GM23248 (cell line): Measurements from ENCODE around the gene RHOD. TPM values are rescaled to one million over a fixed set of nuclear protein-coding genes. Genes with fewer than 3 reads are reported as not detected.

Experiments
- DNase-seq: peaks from one replicate; pipeline ENCODE4 v3.0.0-alpha.2; 2015
- H2AFZ ChIP-seq: fragments of 200-600 bp; sonication (generic); 2 replicates; pipeline ENCODE4 v1.6.1; 2016; ENCODE audit warnings: antibody characterized with exemption
- H3F3A ChIP-seq: fragments of 200-600 bp; sonication (generic); 2 replicates; pipeline ENCODE4 v1.6.1; 2016; ENCODE audit warnings: mild to moderate bottlenecking, antibody characterized with exemption, mixed run types; ENCODE audit not compliant: insufficient read depth
- H3K27ac ChIP-seq: fragments of 200-600 bp; sonication (generic); 2 replicates; pipeline ENCODE4 v1.5.1; 2016; ENCODE audit warnings: mild to moderate bottlenecking
- H3K27me3 ChIP-seq: fragments of 200-600 bp; sonication (generic); replicated peaks from 2 replicates; pipeline ENCODE4 v1.6.1; 2016; ENCODE audit warnings: mild to moderate bottlenecking; ENCODE audit not compliant: insufficient read depth
- H3K36me3 ChIP-seq: fragments of 200-600 bp; sonication (generic); 2 replicates; pipeline ENCODE4 v1.6.1; 2016; ENCODE audit warnings: low read depth, mild to moderate bottlenecking
- H3K4me1 ChIP-seq: fragments of 200-600 bp; sonication (generic); 2 replicates; pipeline ENCODE4 v1.6.1; 2016; ENCODE audit warnings: mild to moderate bottlenecking; ENCODE audit not compliant: insufficient read depth
- H3K4me2 ChIP-seq: fragments of 200-600 bp; sonication (generic); one replicate; pipeline ENCODE4 v1.6.1; 2016; ENCODE audit warnings: mild to moderate bottlenecking; ENCODE audit not compliant: unreplicated experiment
- H3K4me3 ChIP-seq: fragments of 200-600 bp; sonication (generic); 2 replicates; pipeline ENCODE4 v1.5.1; 2016; ENCODE audit warnings: mild to moderate bottlenecking
- H3K79me2 ChIP-seq: fragments of 200-600 bp; sonication (generic); 2 replicates; pipeline ENCODE4 v1.6.1; 2016; ENCODE audit warnings: mild to moderate bottlenecking; ENCODE audit not compliant: insufficient read depth
- H3K9ac ChIP-seq: fragments of 200-600 bp; sonication (generic); 2 replicates; pipeline ENCODE4 v1.6.1; 2016; ENCODE audit warnings: mild to moderate bottlenecking
- H3K9me2 ChIP-seq: fragments of 200-600 bp; sonication (generic); 2 replicates; pipeline ENCODE4 v1.6.1; 2016; ENCODE audit warnings: mixed run types, mild to moderate bottlenecking, moderate library complexity; ENCODE audit not compliant: insufficient read depth
- H3K9me3 ChIP-seq: fragments of 200-600 bp; sonication (generic); one replicate; pipeline ENCODE4 v1.6.1; 2017; ENCODE audit warnings: low read depth
- H4K20me1 ChIP-seq: fragments of 200-600 bp; sonication (generic); 2 replicates; pipeline ENCODE4 v1.6.0; 2016; ENCODE audit not compliant: insufficient read depth
- EZH2 ChIP-seq: fragments of 200-600 bp; sonication (generic); IDR thresholded peaks from 2 replicates; pipeline ENCODE4 v1.6.1; 2018; ENCODE audit warnings: antibody characterized with exemption, mild to moderate bottlenecking; ENCODE audit not compliant: insufficient read depth, poor library complexity, severe bottlenecking
- EZH2phosphoT487 ChIP-seq: fragments of 200-600 bp; sonication (generic); IDR thresholded peaks from 2 replicates; pipeline ENCODE4 v1.6.1; 2018; ENCODE audit warnings: antibody characterized with exemption, moderate library complexity, mild to moderate bottlenecking, low read depth; ENCODE audit not compliant: insufficient read depth
- WGBS, 2 experiments: methylation state at CpG; one replicate each; pipeline ENCODE4 v1.1.6; 2015 to 2017; ENCODE audit warnings: low lambda C conversion rate in 2 of 2, low coverage in 1 of 2; ENCODE audit errors: missing lambda C conversion rate in 2 of 2; 5-methylcytosine and 5-hydroxymethylcytosine counted together
- in situ Hi-C: fragments of 300-500 bp; cut with MboI; formaldehyde crosslinking; loops from 2 replicates; pipeline ENCODE4 v1.15.0; 2020
- polyA plus RNA-seq: library from polyadenylated mRNA; unstranded; fragments of >200 nt; fragmentation: Nextera tagmentation; extraction: Ambion mirVana; gene quantifications from 2 replicates; pipeline ENCODE4 v1.2.1, GENCODE V29; 2016
- total RNA-seq: library from RNA; depleted of rRNA; stranded (reverse); fragments of >200 nt; shearing (Covaris generic); gene quantifications from 2 replicates; pipeline ENCODE4 v1.2.3, GENCODE V29; 2014

The RHOD gene
- total and polyA plus RNA-seq, 2 experiments from 2014 or later = 28.7 to 32.3 TPM

DNA sequence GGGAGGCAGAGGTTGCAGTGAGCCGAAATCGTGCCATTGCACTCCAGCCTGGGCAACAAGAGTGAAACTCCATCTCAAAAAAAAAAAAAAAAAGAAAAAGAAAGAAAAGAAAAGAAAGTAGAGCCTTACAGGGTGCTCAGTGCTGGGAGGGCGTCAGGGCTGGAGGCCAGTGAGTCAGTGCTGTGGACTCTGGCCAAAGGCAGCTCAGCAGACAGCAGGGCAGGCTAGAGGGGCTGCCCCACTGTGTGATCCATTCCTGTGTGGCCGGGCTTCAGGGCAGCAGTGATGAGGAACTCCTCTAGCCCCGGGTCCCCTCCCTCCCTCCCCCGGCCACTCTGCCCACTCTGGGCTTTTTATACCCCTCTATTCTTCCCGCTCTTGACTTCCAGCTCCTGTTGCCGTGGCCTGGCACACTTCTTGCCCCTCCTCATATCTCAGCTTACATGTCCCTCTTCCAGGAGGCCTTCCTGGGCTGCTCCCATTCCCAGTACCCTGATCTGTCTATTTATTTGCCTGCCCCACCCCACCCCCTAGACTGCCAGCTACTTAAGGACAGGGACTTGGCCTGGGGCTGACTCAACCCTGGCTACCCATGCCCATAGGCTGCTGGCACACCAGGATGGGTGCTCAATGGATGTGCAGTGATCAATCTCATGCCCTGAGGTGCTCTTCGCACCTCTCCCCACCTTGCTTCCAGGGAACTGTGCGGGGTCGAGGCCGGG is 23.7 kb upstream of the RHOD start:
- WGBS, 2 experiments = 37 to 40% methylated on average over 8 to 12 of the region's 12 CpGs
- DNase-seq = peak; percentile 95
- peaks cover 11% of the 10 kb centered on the region for H3F3A ChIP-seq
- no peak overlapping the region for H2AFZ ChIP-seq
- peaks cover 22% of the 10 kb centered on the region for H3K4me1 ChIP-seq
- peak overlapping the region; percentile 33 for H3K4me2 ChIP-seq
- H3K9me2 ChIP-seq = no peaks in the 10 kb centered on the region
- in situ Hi-C loops = no loop called here
- no peaks in the 10 kb centered on the region for H3K36me3 ChIP-seq
- H3K9me3 ChIP-seq = no peaks in the 10 kb centered on the region
- H4K20me1 ChIP-seq = no peaks in the 10 kb centered on the region
- peak overlapping the region; percentile 86 for H3K27ac ChIP-seq
- H3K79me2 ChIP-seq = no peaks in the 10 kb centered on the region
- peak overlapping the region; percentile 62 for H3K9ac ChIP-seq
- no peaks in the 10 kb centered on the region for H3K27me3 ChIP-seq
- TF ChIP-seq EZH2 = no peak
- no peak for TF ChIP-seq EZH2phosphoT487
- H3K4me3 ChIP-seq = 0 out of 2 replicates have a peak overlapping the region, but pooled peaks have one; percentile 23

DNA sequence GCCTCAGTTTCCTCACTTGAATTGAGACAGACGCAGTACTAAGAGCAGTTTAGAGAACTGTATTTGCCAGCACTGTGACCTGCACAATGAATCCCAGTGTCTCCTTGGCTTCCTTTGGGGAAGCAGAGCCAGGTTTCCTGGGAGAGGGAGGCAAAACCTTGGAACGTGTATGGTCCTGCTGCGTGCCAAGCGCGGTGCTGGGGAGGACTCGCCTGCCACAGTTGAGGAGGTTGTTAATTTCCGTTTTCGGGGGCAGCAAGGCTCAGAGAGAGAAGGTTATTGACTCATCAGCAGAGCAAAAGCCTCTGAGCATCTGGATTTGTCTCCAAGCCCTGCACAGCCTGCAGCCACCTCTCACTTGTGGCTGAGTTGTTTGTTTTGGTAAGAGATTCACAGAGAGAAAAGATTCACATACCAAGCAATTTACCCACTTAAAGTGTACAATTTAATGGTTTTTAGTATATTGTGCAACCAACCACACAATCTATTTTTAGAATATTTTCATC is 22.9 kb upstream of the RHOD start:
- no peaks in the 10 kb centered on the region for H3K79me2 ChIP-seq
- DNase-seq = peak; percentile 97
- H4K20me1 ChIP-seq = no peaks in the 10 kb centered on the region
- WGBS, 2 experiments = 1 to 3% methylated on average over 8 of the region's 8 CpGs
- peak; percentile 82; the same call in 1 of the 2 replicates for TF ChIP-seq EZH2phosphoT487
- TF ChIP-seq EZH2 = no peak
- H3K27me3 ChIP-seq = no peaks in the 10 kb centered on the region
- H3K4me1 ChIP-seq = peaks cover 22% of the 10 kb centered on the region
- H3F3A ChIP-seq = peaks cover 11% of the 10 kb centered on the region
- H3K36me3 ChIP-seq = no peaks in the 10 kb centered on the region
- H3K27ac ChIP-seq = peak overlapping the region; percentile 86
- H2AFZ ChIP-seq = no peak overlapping the region
- H3K9me2 ChIP-seq = no peaks in the 10 kb centered on the region
- H3K9me3 ChIP-seq = no peaks in the 10 kb centered on the region
- in situ Hi-C loops = no loop called here
- peak overlapping the region; percentile 72 for H3K4me2 ChIP-seq
- H3K4me3 ChIP-seq = peak overlapping the region; percentile 35; the same call in 1 of the 2 replicates
- H3K9ac ChIP-seq = peak overlapping the region; percentile 62

GRCh38 chr11:67034350-67034749 is 22.3 kb upstream of the RHOD start:
- Histone ChIP-seq H3K27me3 (no peaks in the 10 kb centered on the region), H3K36me3 (no peaks in the 10 kb centered on the region), H3K4me2 (peak overlapping the region; percentile 72), H2AFZ (no peak overlapping the region), H3K9me3 (no peaks in the 10 kb centered on the region), H3K9me2 (no peaks in the 10 kb centered on the region), H3K4me1 (peaks cover 22% of the 10 kb centered on the region), H3K79me2 (no peaks in the 10 kb centered on the region), H3K4me3 (peak overlapping the region; percentile 35; the same call in 1 of the 2 replicates), H3F3A (peaks cover 11% of the 10 kb centered on the region), H4K20me1 (no peaks in the 10 kb centered on the region), H3K27ac (peak overlapping the region; percentile 73), H3K9ac (peak overlapping the region; percentile 31; the same call in 1 of the 2 replicates)
- in situ Hi-C loops = no loop called here
- no peak for DNase-seq
- WGBS, 2 experiments = 81 to 85% methylated on average over 6 of the region's 6 CpGs
- TF ChIP-seq EZH2phosphoT487 (no peak), EZH2 (no peak)

- Histone ChIP-seq H2AFZ (no peak overlapping the region), H3K9me2 (no peaks in the 10 kb centered on the region), H3K4me1 (no peaks in the 10 kb centered on the region), H3F3A (no peaks in the 10 kb centered on the region; the same call in none of the 2 replicates), H3K9me3 (no peaks in the 10 kb centered on the region), H3K4me3 (no peak overlapping the region), H3K4me2 (no peak overlapping the region), H3K27me3 (no peaks in the 10 kb centered on the region), H3K79me2 (no peaks in the 10 kb centered on the region), H3K36me3 (no peaks in the 10 kb centered on the region), H3K9ac (no peak overlapping the region), H4K20me1 (no peaks in the 10 kb centered on the region), H3K27ac (no peak overlapping the region)
- WGBS, 2 experiments = 74 to 79% methylated on average over 12 of the region's 12 CpGs
- no peak for TF ChIP-seq EZH2
- no peak for TF ChIP-seq EZH2phosphoT487
- in situ Hi-C loops = no loop called here
- DNase-seq = no peak
Observed at GRCh38 chr11:67040147-67040546, 16.5 kb upstream of the RHOD start.
